ENCODE data around the gene PCLAF. TPM values are rescaled to one million over a fixed set of nuclear protein-coding genes. Genes with fewer than 3 reads are reported as not detected.

Gene PCLAF
- total and polyA plus RNA-seq, 2 of the 13 experiments (the other 11 are each of a cell fraction or from before 2014, with no cell fraction given) = 98.6 to 98.9 TPM

DNA sequence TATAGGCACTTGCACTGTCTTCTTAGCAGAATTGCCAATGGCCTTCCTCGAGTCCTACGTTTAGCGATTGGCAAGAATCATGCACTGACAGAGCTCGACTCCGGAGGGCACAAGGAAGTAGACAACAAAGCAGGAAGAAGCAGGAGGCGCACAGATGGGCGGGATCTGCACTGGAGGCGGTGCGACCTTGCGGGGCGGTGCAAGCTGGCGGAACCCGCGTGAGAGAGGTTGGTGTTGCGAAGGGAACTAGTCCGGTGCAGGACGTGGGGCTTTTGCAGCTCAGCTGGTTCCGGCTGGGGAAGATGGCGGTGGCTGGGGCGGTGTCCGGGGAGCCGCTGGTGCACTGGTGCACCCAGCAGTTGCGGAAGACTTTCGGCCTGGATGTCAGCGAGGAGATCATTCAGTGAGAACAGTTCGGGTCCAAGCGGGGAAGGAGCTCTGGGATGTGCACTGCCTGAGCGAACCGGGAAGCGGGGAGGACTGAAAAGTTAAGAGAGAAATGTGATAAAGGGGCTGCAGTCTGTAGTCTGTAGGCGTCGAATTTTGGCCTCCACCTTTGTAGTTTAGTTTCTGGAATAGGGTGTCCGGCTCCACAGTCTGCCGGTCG is 6.4 kb upstream of the PCLAF start, which contains the start of gene TRIP4 (continued):
- TF ChIP-seq, protein P1, sequence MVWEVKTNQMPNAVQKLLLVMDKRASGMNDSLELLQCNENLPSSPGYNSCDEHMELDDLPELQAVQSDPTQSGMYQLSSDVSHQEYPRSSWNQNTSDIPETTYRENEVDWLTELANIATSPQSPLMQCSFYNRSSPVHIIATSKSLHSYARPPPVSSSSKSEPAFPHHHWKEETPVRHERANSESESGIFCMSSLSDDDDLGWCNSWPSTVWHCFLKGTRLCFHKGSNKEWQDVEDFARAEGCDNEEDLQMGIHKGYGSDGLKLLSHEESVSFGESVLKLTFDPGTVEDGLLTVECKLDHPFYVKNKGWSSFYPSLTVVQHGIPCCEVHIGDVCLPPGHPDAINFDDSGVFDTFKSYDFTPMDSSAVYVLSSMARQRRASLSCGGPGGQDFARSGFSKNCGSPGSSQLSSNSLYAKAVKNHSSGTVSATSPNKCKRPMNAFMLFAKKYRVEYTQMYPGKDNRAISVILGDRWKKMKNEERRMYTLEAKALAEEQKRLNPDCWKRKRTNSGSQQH (CRISPR knock-in tag; IDR thresholded peaks at IDR 0.05; ENCODE audit: low read depth) = peak; percentile 97; the same call in 1 of the 2 replicates
- TF ChIP-seq WIZ (CRISPR knock-in tag; IDR thresholded peaks at IDR 0.05) (no peak), STAT5B (CRISPR knock-in tag; IDR thresholded peaks at IDR 0.05) (peak; percentile 98), ZNF75D (CRISPR knock-in tag; IDR thresholded peaks at IDR 0.05; ENCODE audit: borderline replicate concordance) (no peak), ZNF20 (CRISPR knock-in tag; IDR thresholded peaks at IDR 0.05) (0 out of 2 replicates have a peak, but pooled peaks have one; percentile 30), GATA4 (IDR thresholded peaks at IDR 0.05; ENCODE audit: borderline replicate concordance, low read depth) (no peak; the same call in 1 of the 2 replicates), ZNF530 (CRISPR knock-in tag; IDR thresholded peaks at IDR 0.05; ENCODE audit: low read depth) (no peak), PCBP2 (optimal IDR thresholded peaks at IDR 0.05; ENCODE audit: low read depth, low read length, poor library complexity, severe bottlenecking) (no peak), STAG1 (CRISPR knock-in tag; IDR thresholded peaks at IDR 0.05) (peak; percentile 55), SRSF1 (optimal IDR thresholded peaks at IDR 0.05; ENCODE audit: low read depth, low read length) (peak; percentile 92), ZNF446 (CRISPR knock-in tag; IDR thresholded peaks at IDR 0.05) (no peak), ESRRA (CRISPR knock-in tag; IDR thresholded peaks at IDR 0.05; ENCODE audit: low read depth) (peak; percentile 85), FOSL2 (CRISPR knock-in tag; IDR thresholded peaks at IDR 0.05) (peak; percentile 80), ZNF432 (CRISPR knock-in tag; IDR thresholded peaks at IDR 0.05; ENCODE audit: borderline replicate concordance) (0 out of 2 replicates have a peak, but pooled peaks have one; percentile 36), ZNF136 (CRISPR knock-in tag; IDR thresholded peaks at IDR 0.05; ENCODE audit: low read depth) (peak; percentile 88), MXD4 (CRISPR knock-in tag; IDR thresholded peaks at IDR 0.05) (peak; percentile 92), ZMYM2 (CRISPR knock-in tag; IDR thresholded peaks at IDR 0.05) (0 out of 2 replicates have a peak, but pooled peaks have one; percentile 58), ZNF251 (CRISPR knock-in tag; IDR thresholded peaks at IDR 0.05) (peak; percentile 75; the same call in 1 of the 2 replicates), ZSCAN29 (CRISPR knock-in tag; conservative IDR thresholded peaks at IDR 0.05) (0 out of 2 replicates have a peak, but pooled peaks have one; percentile 55), KDM4B (CRISPR knock-in tag; IDR thresholded peaks at IDR 0.05) (peak; percentile 94), SIX4 (CRISPR knock-in tag; IDR thresholded peaks at IDR 0.05) (peak; percentile 69; the same call in 1 of the 2 replicates), ZBTB1 (CRISPR knock-in tag; IDR thresholded peaks at IDR 0.05; ENCODE audit: borderline replicate concordance) (no peak), NFATC3 (CRISPR knock-in tag; IDR thresholded peaks at IDR 0.05) (0 out of 2 replicates have a peak, but pooled peaks have one; percentile 78), RAD51 (IDR thresholded peaks at IDR 0.05; ENCODE audit: borderline replicate concordance) (no peak)
- TF ChIP-seq, protein P2, sequence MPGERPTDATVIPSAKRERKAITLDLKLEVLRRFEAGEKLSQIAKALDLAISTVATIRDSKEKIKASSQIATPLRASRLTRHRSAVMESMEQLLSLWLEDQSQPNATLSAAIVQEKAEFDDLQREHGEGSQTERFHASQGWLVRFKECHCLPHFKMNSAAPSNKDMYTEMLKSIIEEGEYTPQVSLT (CRISPR knock-in tag; IDR thresholded peaks at IDR 0.05; ENCODE audit: borderline replicate concordance, low read depth) = no peak
- TF ChIP-seq, protein P3, sequence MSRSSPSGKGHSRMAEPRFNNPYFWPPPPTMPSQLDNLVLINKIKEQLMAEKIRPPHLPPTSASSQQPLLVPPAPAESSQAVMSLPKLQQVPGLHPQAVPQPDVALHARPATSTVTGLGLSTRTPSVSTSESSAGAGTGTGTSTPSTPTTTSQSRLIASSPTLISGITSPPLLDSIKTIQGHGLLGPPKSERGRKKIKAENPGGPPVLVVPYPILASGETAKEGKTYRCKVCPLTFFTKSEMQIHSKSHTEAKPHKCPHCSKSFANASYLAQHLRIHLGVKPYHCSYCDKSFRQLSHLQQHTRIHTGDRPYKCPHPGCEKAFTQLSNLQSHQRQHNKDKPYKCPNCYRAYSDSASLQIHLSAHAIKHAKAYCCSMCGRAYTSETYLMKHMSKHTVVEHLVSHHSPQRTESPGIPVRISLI (CRISPR knock-in tag; IDR thresholded peaks at IDR 0.05; ENCODE audit: borderline replicate concordance) = peak; percentile 80; the same call in 1 of the 2 replicates
- TF ChIP-seq, protein P4, sequence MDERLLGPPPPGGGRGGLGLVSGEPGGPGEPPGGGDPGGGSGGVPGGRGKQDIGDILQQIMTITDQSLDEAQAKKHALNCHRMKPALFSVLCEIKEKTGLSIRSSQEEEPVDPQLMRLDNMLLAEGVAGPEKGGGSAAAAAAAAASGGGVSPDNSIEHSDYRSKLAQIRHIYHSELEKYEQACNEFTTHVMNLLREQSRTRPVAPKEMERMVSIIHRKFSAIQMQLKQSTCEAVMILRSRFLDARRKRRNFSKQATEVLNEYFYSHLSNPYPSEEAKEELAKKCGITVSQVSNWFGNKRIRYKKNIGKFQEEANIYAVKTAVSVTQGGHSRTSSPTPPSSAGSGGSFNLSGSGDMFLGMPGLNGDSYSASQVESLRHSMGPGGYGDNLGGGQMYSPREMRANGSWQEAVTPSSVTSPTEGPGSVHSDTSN (CRISPR knock-in tag; IDR thresholded peaks at IDR 0.05) = no peak

All from HepG2 (cell line).